IPS-15b (cell line): ENCODE measurements around the gene DNAH3.
"Not testable (repeated sequence)": the region's sequence is repeated elsewhere in the genome, so short reads cannot be mapped to it uniquely, and the experiment has no call there.

Source experiments
- H3K27me3 ChIP-seq: one replicate; pipeline ENCODE4 v1.6.1; 2013; ENCODE audit warnings: low read length; ENCODE audit not compliant: control insufficient read depth, insufficient read depth
- H3K36me3 ChIP-seq: one replicate; pipeline ENCODE4 v1.6.1; 2013; ENCODE audit warnings: low read length; ENCODE audit not compliant: control insufficient read depth, insufficient read depth
- H3K4me1 ChIP-seq: one replicate; pipeline ENCODE4 v1.6.1; 2013; ENCODE audit warnings: mild to moderate bottlenecking, low read length; ENCODE audit not compliant: control insufficient read depth, insufficient read depth
- H3K4me3 ChIP-seq: one replicate; pipeline ENCODE4 v1.5.1; 2013; ENCODE audit warnings: low read depth, low read length
- H3K9ac ChIP-seq: one replicate; pipeline ENCODE4 v1.6.1; 2013; ENCODE audit warnings: low read depth, mild to moderate bottlenecking, low read length
- H3K9me3 ChIP-seq: one replicate; pipeline ENCODE4 v1.6.1; 2013; ENCODE audit warnings: mild to moderate bottlenecking, low read length; ENCODE audit not compliant: control insufficient read depth, insufficient read depth

Gene DNAH3

GRCh38 chr16:21055738-21056137, 94.9 kb downstream of the DNAH3 start:
- not testable (repeated sequence) for H3K27me3 ChIP-seq, H3K4me3 ChIP-seq, H3K4me1 ChIP-seq, H3K36me3 ChIP-seq, H3K9ac ChIP-seq, H3K9me3 ChIP-seq

DNA sequence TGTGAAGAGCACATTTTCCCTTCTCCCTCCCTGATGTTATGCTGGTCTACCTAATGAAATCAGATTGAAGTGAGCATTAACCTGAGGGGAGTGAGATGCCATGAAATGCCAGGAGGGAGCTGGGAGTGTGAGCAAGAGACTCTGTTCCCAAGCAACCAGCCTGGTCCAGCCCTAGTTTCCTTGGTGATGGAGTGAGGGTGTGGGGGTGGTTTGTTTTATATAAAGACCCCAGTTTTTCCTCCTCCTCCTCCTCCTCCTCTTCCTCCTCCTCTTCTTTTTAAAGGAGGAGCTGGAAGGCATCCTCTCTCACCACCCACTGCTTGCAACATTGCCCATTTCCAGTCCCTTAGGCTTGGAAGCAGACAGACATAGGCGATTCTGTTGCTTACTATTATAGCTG, 97.1 kb downstream of the DNAH3 start:
- Histone ChIP-seq H3K9me3 (no peaks in the 10 kb centered on the region), H3K36me3 (no peaks in the 10 kb centered on the region), H3K4me1 (no peaks in the 10 kb centered on the region), H3K9ac (no peak overlapping the region), H3K27me3 (no peaks in the 10 kb centered on the region), H3K4me3 (no peak overlapping the region)

GRCh38 chr16:21048091-21048912, 102.3 kb downstream of the DNAH3 start:
- H3K36me3 ChIP-seq, H3K9me3 ChIP-seq, H3K4me1 ChIP-seq, H3K4me3 ChIP-seq, H3K27me3 ChIP-seq, H3K9ac ChIP-seq: not testable (repeated sequence)

GRCh38 chr16:21038197-21038596, 112.4 kb downstream of the DNAH3 start:
- Histone ChIP-seq H3K9me3 (no peaks in the 10 kb centered on the region), H3K4me3 (no peak overlapping the region), H3K27me3 (no peaks in the 10 kb centered on the region), H3K9ac (no peak overlapping the region), H3K36me3 (no peaks in the 10 kb centered on the region), H3K4me1 (no peaks in the 10 kb centered on the region)

DNA sequence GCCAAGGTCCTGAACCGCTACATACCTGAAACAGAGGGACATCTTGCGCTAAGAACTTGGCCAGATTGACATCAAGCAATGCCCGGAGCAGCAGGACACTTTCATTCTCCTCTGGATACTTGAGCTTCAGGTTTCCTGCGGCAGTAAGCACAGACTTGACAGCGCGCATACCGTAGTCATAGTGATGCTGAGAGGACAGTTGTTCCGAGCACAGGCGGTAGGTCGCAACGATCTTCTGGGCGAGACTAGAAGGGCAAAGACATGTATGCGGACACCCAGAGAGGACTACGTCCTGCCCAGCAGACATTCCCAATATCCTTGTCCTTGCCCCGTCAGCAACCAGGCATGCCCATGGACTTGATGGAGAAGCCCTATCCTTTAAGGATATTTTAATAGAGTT, 112.9 kb downstream of the DNAH3 start:
- H3K4me1 ChIP-seq: no peaks in the 10 kb centered on the region
- no peak overlapping the region for H3K9ac ChIP-seq
- no peak overlapping the region for H3K4me3 ChIP-seq
- no peaks in the 10 kb centered on the region for H3K27me3 ChIP-seq
- H3K9me3 ChIP-seq: no peaks in the 10 kb centered on the region
- H3K36me3 ChIP-seq: no peaks in the 10 kb centered on the region

DNA sequence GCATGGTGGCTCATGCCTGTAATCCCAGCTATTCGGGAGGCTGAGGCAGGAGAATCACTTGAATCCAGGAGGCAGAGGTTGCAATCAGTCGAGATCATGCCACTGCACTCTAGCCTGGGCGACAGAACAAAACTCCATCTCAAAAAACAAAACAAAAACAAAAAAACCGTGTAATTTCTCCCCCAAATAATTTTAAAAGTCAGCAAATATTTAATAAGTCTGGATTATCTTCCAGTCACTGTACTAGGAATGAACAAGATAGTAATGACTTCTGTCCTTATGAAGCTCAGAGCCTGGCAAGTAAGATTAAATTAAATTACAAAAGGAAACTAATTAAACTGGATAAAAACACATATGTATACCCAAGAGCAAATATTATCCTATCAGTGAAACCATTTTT, 113.5 kb downstream of the DNAH3 start:
- no peak overlapping the region for H3K9ac ChIP-seq
- no peaks in the 10 kb centered on the region for H3K36me3 ChIP-seq
- H3K4me3 ChIP-seq: no peak overlapping the region
- H3K9me3 ChIP-seq: no peaks in the 10 kb centered on the region
- no peaks in the 10 kb centered on the region for H3K4me1 ChIP-seq
- H3K27me3 ChIP-seq: no peaks in the 10 kb centered on the region

GRCh38 chr16:21036471-21036870, 114.2 kb downstream of the DNAH3 start:
- H3K4me3 ChIP-seq: no peak overlapping the region
- H3K9ac ChIP-seq: no peak overlapping the region
- no peaks in the 10 kb centered on the region for H3K27me3 ChIP-seq
- H3K36me3 ChIP-seq: no peaks in the 10 kb centered on the region
- H3K9me3 ChIP-seq: no peaks in the 10 kb centered on the region
- no peaks in the 10 kb centered on the region for H3K4me1 ChIP-seq

DNA sequence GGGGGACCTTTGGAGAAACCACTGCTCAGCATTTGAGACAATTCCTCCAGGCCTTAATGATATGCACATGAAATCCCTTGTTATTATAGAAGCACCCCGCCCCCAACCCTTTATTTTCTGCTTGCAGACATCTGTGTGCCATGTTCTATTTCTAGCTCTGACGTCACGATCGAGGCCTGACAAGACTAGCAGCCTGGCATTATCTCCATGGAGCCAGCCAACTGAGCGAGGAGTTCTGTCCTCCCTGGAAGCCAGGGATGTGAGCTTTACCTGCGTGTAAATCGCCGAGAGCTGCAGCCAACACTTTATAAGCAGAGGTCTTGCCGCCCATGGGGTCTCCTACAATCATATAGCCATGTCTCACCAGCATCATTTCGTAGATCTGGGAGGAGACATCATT, 116.9 kb downstream of the DNAH3 start:
- H3K9ac ChIP-seq: no peak overlapping the region
- H3K9me3 ChIP-seq: no peaks in the 10 kb centered on the region
- no peak overlapping the region for H3K4me3 ChIP-seq
- H3K36me3 ChIP-seq: no peaks in the 10 kb centered on the region
- H3K27me3 ChIP-seq: no peaks in the 10 kb centered on the region
- H3K4me1 ChIP-seq: no peaks in the 10 kb centered on the region

GRCh38 chr16:21033264-21033663, 117.4 kb downstream of the DNAH3 start:
- no peaks in the 10 kb centered on the region for H3K27me3 ChIP-seq
- no peaks in the 10 kb centered on the region for H3K36me3 ChIP-seq
- H3K9me3 ChIP-seq: no peaks in the 10 kb centered on the region
- no peak overlapping the region for H3K4me3 ChIP-seq
- no peaks in the 10 kb centered on the region for H3K4me1 ChIP-seq
- no peak overlapping the region for H3K9ac ChIP-seq

DNA sequence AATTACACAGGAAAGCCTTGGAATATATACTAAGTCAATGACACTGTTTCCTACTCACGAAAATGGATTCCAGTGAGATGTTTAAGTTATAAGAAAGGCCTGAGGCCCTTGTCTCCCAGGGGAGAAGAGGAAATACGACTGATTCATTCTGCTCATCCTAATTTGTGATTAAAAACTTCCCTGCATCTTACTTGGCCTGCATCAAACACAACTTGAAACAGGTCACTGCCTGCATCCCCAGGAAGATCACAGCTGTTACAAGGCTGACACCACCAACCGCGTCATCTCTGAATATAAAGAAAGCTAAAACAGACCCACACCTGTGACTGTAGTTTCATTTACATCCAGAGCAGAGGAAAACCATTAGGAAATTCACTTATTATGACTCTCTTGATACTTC, 121.9 kb downstream of the DNAH3 start:
- H3K27me3 ChIP-seq: no peaks in the 10 kb centered on the region
- no peak overlapping the region for H3K9ac ChIP-seq
- no peak overlapping the region for H3K4me3 ChIP-seq
- H3K9me3 ChIP-seq: no peaks in the 10 kb centered on the region
- no peaks in the 10 kb centered on the region for H3K4me1 ChIP-seq
- H3K36me3 ChIP-seq: no peaks in the 10 kb centered on the region

DNA sequence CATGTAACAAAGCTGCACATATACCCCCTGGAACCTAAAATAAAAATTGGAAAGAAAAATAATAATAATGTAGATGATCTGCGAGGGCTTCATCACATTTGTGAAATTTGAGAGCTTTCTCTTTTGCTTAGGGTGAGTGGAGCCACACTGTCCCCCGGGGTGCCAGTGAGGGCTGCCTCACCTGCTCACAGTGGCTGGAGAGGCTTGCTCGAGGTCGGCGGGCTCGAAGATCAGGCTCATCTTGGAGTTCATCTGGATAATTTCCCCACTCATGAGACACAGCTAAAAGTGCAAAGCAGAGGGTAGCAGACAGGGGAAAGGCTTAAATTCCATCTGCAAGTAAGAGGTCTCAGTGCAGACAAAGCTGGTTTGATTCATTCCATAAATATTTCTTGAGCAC, 123.8 kb downstream of the DNAH3 start:
- Histone ChIP-seq H3K9me3 (no peaks in the 10 kb centered on the region), H3K9ac (no peak overlapping the region), H3K4me1 (no peaks in the 10 kb centered on the region), H3K36me3 (no peaks in the 10 kb centered on the region), H3K4me3 (no peak overlapping the region), H3K27me3 (no peaks in the 10 kb centered on the region)

- Histone ChIP-seq H3K9ac (no peak overlapping the region), H3K27me3 (no peaks in the 10 kb centered on the region), H3K36me3 (no peaks in the 10 kb centered on the region), H3K4me3 (no peak overlapping the region), H3K9me3 (no peaks in the 10 kb centered on the region), H3K4me1 (no peaks in the 10 kb centered on the region)
Measured at GRCh38 chr16:21023509-21024202, 127.0 kb downstream of the DNAH3 start.
